GM11168 (cell line): Measurements from ENCODE around the gene EEF1AKMT2.

Experiments used
- in situ Hi-C: fragments of 300-500 bp; cut with MboI; formaldehyde crosslinking; loops from one replicate; pipeline ENCODE4 v1.12.0; 2022; ENCODE audit warnings: low sequenced_read_pairs; ENCODE audit not compliant: unreplicated experiment

EEF1AKMT2 gene

DNA sequence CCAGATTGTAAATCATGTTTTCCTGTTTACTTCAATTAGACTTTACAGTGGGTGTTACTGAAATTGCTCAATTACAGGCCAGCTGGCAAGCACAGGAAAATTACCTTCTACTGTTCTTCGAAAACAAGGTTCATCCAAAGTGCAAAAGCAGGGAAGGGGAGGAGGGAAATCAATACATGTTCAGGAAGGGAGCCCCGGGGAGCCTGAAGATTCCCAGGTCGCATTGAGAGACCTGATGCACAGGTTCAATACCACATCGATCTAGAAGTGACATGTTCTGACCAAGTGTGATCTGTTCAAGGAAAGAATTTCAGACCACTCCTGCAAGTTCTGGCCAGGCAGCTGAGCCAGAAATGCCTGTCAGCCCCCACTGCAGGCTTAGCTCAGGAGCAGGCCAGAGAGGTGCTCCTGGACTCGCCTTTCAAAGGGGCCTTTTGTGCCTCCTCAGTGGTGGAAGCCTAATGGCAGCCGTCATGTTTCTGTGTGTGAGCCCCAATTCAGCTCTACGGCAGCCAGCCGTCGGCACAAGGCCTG is 83.4 kb downstream of the EEF1AKMT2 start:
- in situ Hi-C loops, result no loop called here
